Measurements from ENCODE around the gene BLOC1S4. TPM values are rescaled to one million over a fixed set of nuclear protein-coding genes. Genes with fewer than 3 reads are reported as not detected.

BLOC1S4 gene
- total RNA-seq, 1 donor from 2014 or later, result 21.4 TPM

DNA sequence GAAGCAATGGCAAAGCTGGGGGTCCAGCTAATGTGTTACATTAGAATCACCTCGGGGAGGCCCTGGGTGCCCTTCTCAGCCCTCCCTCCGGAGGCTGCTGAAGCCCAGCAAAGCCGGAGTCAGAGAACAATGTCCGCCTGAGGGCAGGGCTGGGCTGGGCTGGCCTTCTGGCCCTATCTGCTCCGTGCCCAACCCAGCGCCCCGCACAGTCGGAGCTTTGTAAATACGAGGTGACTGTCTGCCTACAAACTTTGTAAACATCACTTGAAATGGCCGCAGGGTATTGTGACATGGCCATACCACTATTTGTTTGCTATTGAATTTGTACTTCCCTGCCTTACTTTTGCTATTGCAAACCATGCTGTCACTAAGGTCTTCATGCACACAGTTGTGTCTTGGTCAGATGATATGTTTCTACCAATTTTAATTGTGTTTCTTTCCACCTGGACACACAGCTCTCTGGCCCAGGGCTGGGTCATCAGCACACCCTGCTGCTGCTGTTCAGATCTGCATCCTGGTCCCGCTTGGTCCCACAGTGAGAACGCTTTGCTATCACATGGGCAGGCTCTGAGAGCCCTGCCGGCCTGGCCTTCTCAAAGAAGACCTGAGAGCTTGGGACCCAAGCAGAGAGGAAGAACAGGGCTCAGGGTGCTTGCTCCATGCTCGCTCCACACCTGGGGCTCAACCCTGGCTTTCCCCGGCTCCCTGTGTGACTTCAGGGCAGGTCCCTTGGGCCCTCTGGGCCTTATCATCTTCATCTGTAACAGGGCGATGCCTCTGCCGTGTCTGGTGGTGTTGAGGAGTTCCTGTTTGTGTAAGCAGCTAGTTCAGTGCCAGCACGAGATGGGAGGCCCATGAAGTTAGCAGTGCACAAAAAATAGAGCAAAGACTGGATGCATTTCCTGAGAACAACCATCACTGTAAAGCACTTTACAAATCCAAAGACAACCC is 20.0 kb upstream of the BLOC1S4 start:
- H3K36me3 ChIP-seq (ENCODE audit: control insufficient read depth, insufficient read depth, low read length), result no peaks in the 10 kb centered on the region
- TF ChIP-seq, protein P1, sequence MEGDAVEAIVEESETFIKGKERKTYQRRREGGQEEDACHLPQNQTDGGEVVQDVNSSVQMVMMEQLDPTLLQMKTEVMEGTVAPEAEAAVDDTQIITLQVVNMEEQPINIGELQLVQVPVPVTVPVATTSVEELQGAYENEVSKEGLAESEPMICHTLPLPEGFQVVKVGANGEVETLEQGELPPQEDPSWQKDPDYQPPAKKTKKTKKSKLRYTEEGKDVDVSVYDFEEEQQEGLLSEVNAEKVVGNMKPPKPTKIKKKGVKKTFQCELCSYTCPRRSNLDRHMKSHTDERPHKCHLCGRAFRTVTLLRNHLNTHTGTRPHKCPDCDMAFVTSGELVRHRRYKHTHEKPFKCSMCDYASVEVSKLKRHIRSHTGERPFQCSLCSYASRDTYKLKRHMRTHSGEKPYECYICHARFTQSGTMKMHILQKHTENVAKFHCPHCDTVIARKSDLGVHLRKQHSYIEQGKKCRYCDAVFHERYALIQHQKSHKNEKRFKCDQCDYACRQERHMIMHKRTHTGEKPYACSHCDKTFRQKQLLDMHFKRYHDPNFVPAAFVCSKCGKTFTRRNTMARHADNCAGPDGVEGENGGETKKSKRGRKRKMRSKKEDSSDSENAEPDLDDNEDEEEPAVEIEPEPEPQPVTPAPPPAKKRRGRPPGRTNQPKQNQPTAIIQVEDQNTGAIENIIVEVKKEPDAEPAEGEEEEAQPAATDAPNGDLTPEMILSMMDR (IDR thresholded peaks at IDR 0.05; ENCODE audit: insufficient read depth, low read length, poor library complexity, severe bottlenecking), result no peak
- DNase-seq (ENCODE audit: low read depth), result no peak
- H3K27me3 ChIP-seq (ENCODE audit: control insufficient read depth, insufficient read depth, low read length), result no peaks in the 10 kb centered on the region
- H3K4me3 ChIP-seq (ENCODE audit: low read depth, low read length), result no peak overlapping the region

DNA sequence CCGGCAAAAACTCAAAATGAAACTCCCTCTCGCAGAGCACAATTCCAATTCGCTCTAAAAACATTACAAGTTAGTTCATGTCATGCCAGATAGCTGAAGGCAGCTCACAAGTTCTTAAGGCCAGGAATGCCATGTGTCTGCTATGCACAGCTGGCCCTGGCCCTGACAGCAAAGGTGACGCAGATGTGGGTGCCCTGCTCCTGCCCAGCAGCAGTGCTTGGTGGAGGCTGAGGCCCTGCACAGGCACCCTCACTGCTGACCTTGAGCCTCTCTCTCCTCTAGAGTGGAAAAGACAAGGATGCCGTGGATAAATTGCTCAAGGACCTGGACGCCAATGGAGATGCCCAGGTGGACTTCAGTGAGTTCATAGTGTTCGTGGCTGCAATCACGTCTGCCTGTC is 19.4 kb upstream of the BLOC1S4 start:
- TF ChIP-seq, protein P1 (IDR thresholded peaks at IDR 0.05; ENCODE audit: insufficient read depth, low read length, poor library complexity, severe bottlenecking), result no peak
- H3K36me3 ChIP-seq (ENCODE audit: control insufficient read depth, insufficient read depth, low read length), result no peaks in the 10 kb centered on the region
- H3K27me3 ChIP-seq (ENCODE audit: control insufficient read depth, insufficient read depth, low read length), result no peaks in the 10 kb centered on the region
- DNase-seq (ENCODE audit: low read depth), result no peak
- H3K4me3 ChIP-seq (ENCODE audit: low read depth, low read length), result no peak overlapping the region

DNA sequence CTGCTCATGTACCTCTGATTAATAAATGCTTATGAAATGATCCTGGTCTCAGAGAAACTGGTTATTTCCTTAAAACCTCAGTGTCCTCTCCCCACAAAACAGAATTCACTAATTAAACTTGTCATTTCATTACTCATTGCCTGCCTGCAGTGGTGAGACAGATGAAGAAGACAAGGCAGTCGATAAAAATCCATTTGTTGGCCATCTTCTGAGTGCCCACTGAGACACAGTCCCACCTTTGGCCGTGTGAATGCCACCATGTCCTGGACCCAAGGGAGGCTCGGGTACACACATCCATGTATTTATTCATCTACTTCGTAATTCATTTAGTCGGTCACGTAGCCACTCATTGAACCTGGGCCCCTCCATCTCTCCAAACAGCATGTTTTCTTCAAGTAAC is 18.8 kb upstream of the BLOC1S4 start:
- Histone ChIP-seq H3K36me3 (ENCODE audit: control insufficient read depth, insufficient read depth, low read length) (no peaks in the 10 kb centered on the region), H3K4me3 (ENCODE audit: low read depth, low read length) (no peak overlapping the region), H3K27me3 (ENCODE audit: control insufficient read depth, insufficient read depth, low read length) (no peaks in the 10 kb centered on the region)
- no peak for DNase-seq (ENCODE audit: low read depth)
- TF ChIP-seq, protein P1 (IDR thresholded peaks at IDR 0.05; ENCODE audit: insufficient read depth, low read length, poor library complexity, severe bottlenecking), result no peak

DNA sequence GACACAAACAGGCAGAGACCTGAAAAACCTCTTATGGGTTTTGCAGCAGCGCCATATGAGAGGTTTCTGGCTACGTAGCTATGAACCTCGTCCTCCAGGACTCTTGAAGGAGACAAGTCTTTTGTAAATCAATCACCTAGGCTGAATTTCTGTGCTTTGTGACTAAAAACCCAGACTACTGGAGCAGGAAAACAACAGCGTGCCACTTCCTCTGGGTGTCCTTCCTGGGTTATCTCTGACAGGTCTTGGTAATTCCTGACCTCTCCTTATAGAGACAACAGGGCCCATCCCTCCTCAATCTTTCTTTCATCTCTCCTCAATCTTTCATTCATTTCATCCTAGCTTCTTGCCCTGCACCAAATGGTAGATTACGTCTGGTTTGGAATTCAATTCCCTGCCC is 16.6 kb upstream of the BLOC1S4 start:
- TF ChIP-seq, protein P1 (IDR thresholded peaks at IDR 0.05; ENCODE audit: insufficient read depth, low read length, poor library complexity, severe bottlenecking), result no peak
- Histone ChIP-seq H3K4me3 (ENCODE audit: low read depth, low read length) (no peak overlapping the region), H3K27me3 (ENCODE audit: control insufficient read depth, insufficient read depth, low read length) (no peaks in the 10 kb centered on the region), H3K36me3 (ENCODE audit: control insufficient read depth, insufficient read depth, low read length) (no peaks in the 10 kb centered on the region)
- DNase-seq (ENCODE audit: low read depth), result no peak

DNA sequence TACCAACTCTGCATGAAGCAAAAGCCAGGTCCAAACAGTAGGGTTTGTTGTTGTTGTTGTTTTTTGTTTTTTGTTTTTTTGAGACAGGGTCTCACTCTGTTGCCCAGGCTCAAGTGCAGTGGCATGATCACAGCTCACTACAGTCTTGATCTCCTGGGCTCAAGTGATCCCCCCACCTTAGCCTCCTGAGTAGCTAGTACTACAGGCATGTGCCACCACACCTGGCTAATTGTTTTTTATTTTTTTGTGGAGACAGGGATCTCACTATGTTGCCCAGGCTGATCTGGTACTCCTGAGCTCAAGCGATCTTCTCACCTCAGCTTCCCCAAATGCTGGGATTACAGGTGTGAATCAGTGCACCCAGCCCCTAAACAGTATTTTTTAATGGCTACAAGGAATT is 16.1 kb upstream of the BLOC1S4 start:
- no peak for DNase-seq (ENCODE audit: low read depth)
- no peaks in the 10 kb centered on the region for H3K36me3 ChIP-seq (ENCODE audit: control insufficient read depth, insufficient read depth, low read length)
- H3K4me3 ChIP-seq (ENCODE audit: low read depth, low read length), result no peak overlapping the region
- H3K27me3 ChIP-seq (ENCODE audit: control insufficient read depth, insufficient read depth, low read length), result no peaks in the 10 kb centered on the region
- TF ChIP-seq, protein P1 (IDR thresholded peaks at IDR 0.05; ENCODE audit: insufficient read depth, low read length, poor library complexity, severe bottlenecking), result no peak

Data from kidney epithelial cell (primary cell).